HepG2 (cell line): ENCODE data around the gene SPPL3. TPM values are rescaled to one million over a fixed set of nuclear protein-coding genes. Genes with fewer than 3 reads are reported as not detected.

Experiments
- DR1 ChIP-seq: sonication (generic); formaldehyde crosslinking; IDR thresholded peaks from 2 replicates; pipeline ENCODE4 v1.8.0; 2021; ENCODE audit warnings: mild to moderate bottlenecking, missing genetic modification reagents, inconsistent platforms
- FOXP1 ChIP-seq, 2 experiments: fragments of 450-650 bp in 1 of 2; IDR thresholded peaks; 2 replicates each; pipeline ENCODE4 v1.6.1; 2017 to 2018; ENCODE audit warnings: antibody characterized with exemption in 1 of 2
- HHEX ChIP-seq: IDR thresholded peaks from 2 replicates; pipeline ENCODE4 v1.6.1; 2016; ENCODE audit warnings: control low read depth
- ISL2 ChIP-seq: sonication (generic); formaldehyde crosslinking; IDR thresholded peaks from 2 replicates; pipeline ENCODE4 v1.5.0; 2020; ENCODE audit warnings: missing genetic modification reagents
- KAT8 ChIP-seq: IDR thresholded peaks from 2 replicates; pipeline ENCODE4 v1.6.1; 2016; ENCODE audit warnings: missing genetic modification reagents, missing compliant biosample characterization
- MXI1 ChIP-seq: IDR thresholded peaks from 3 replicates; pipeline ENCODE4 v1.6.1; 2012; ENCODE audit warnings: low read depth, low read length, inconsistent platforms, borderline replicate concordance
- NFKBIZ ChIP-seq: IDR thresholded peaks from 2 replicates; pipeline ENCODE4 v1.6.1; 2018; ENCODE audit warnings: missing genetic modification reagents, missing compliant biosample characterization
- NRL ChIP-seq: sonication (generic); formaldehyde crosslinking; IDR thresholded peaks from 2 replicates; pipeline ENCODE4 v1.5.0; 2020; ENCODE audit warnings: missing genetic modification reagents, mild to moderate bottlenecking, moderate library complexity, borderline replicate concordance
- RBM22 ChIP-seq: fragments of 200-400 bp; formaldehyde crosslinking; optimal IDR thresholded peaks from 2 replicates; pipeline ENCODE3; 2017; ENCODE audit warnings: mild to moderate bottlenecking, low read length, moderate library complexity
- SP1 ChIP-seq, 2 experiments: fragments of 450-650 bp in 1 of 2; sonication (generic) in 1 of 2; formaldehyde crosslinking in 1 of 2; IDR thresholded peaks; 2 replicates each; pipeline versions ENCODE4 v1.4.0 to v1.6.1; 2016 to 2020; ENCODE audit warnings: missing genetic modification reagents in 1 of 2
- SP5 ChIP-seq: IDR thresholded peaks from 2 replicates; pipeline ENCODE4 v1.6.1; 2016; ENCODE audit warnings: low read depth, borderline replicate concordance
- TBX2 ChIP-seq: sonication (generic); formaldehyde crosslinking; IDR thresholded peaks from 2 replicates; pipeline ENCODE4 v1.5.0; 2020; ENCODE audit warnings: missing genetic modification reagents, mild to moderate bottlenecking, borderline replicate concordance
- ZFP82 ChIP-seq: sonication (generic); formaldehyde crosslinking; IDR thresholded peaks from 2 replicates; pipeline ENCODE4 v1.5.1; 2020; ENCODE audit warnings: mild to moderate bottlenecking, missing genetic modification reagents, borderline replicate concordance
- ZFX ChIP-seq: sonication (generic); formaldehyde crosslinking; IDR thresholded peaks from 2 replicates; pipeline ENCODE4 v1.4.0; 2020; ENCODE audit warnings: mild to moderate bottlenecking, low read depth, missing genetic modification reagents, moderate library complexity
- ZKSCAN5 ChIP-seq: sonication (generic); formaldehyde crosslinking; IDR thresholded peaks from 2 replicates; pipeline ENCODE4 v1.5.1; 2020; ENCODE audit warnings: mild to moderate bottlenecking, missing genetic modification reagents
- ZNF33B ChIP-seq: sonication (generic); formaldehyde crosslinking; IDR thresholded peaks from 2 replicates; pipeline ENCODE4 v1.5.1; 2020; ENCODE audit warnings: mild to moderate bottlenecking, missing genetic modification reagents
- ZNF607 ChIP-seq: sonication (generic); formaldehyde crosslinking; IDR thresholded peaks from 2 replicates; pipeline ENCODE4 v1.5.1; 2020; ENCODE audit warnings: missing genetic modification reagents, mild to moderate bottlenecking, borderline replicate concordance
- ZNF878 ChIP-seq: sonication (generic); formaldehyde crosslinking; IDR thresholded peaks from 2 replicates; pipeline ENCODE4 v1.8.1; 2023; ENCODE audit warnings: mild to moderate bottlenecking, missing genetic modification reagents, moderate library complexity
- polyA plus RNA-seq, 8 experiments: library from polyadenylated mRNA; depleted of rRNA in 3 of 8; stranded (reverse) in 7 of 8; unstranded in 1 of 8; fragments of >200 nt; fragmentation: Illumina TruSeq in 4 of 8; extraction: Trizol in 4 of 8; gene quantifications; 2 replicates each; pipeline versions ENCODE4 v1.2.1 to v1.2.3, GENCODE V29; 2011 to 2016; ENCODE audit warnings: low read depth in 4 of 8, missing spikeins in 1 of 8, mixed read lengths in 1 of 8; ENCODE audit not compliant: insufficient read depth in 1 of 8
- total RNA-seq, 5 experiments: library from RNA; depleted of rRNA; stranded (reverse); fragments of >200 nt; fragmentation: Illumina TruSeq; extraction: Trizol; gene quantifications; 2 replicates each; pipeline ENCODE4 v1.2.3, GENCODE V29; 2016; ENCODE audit warnings: low read depth in 1 of 5
- TF ChIP-seq, protein P1 (sequence below): sonication (generic); formaldehyde crosslinking; IDR thresholded peaks from 2 replicates; pipeline ENCODE4 v1.4.0; 2020; ENCODE audit warnings: missing genetic modification reagents
- TF ChIP-seq, protein P2 (sequence below): sonication (generic); formaldehyde crosslinking; IDR thresholded peaks from 2 replicates; pipeline ENCODE4 v1.5.0; 2020; ENCODE audit warnings: mild to moderate bottlenecking, missing genetic modification reagents
- TF ChIP-seq, protein P3 (sequence below): sonication (generic); formaldehyde crosslinking; IDR thresholded peaks from 2 replicates; pipeline ENCODE4 v1.9.0; 2021; ENCODE audit warnings: missing genetic modification reagents, mild to moderate bottlenecking, borderline replicate concordance
- TF ChIP-seq, protein P4 (sequence below): sonication (generic); formaldehyde crosslinking; IDR thresholded peaks from 2 replicates; pipeline ENCODE4 v1.4.0; 2020; ENCODE audit warnings: mild to moderate bottlenecking, missing genetic modification reagents
- TF ChIP-seq, protein P5 (sequence below): sonication (generic); formaldehyde crosslinking; IDR thresholded peaks from 2 replicates; pipeline ENCODE4 v1.5.0; 2020; ENCODE audit warnings: missing genetic modification reagents

The SPPL3 gene
- total and polyA plus RNA-seq, 2 of the 13 experiments (the other 11 are each of a cell fraction or from before 2014, with no cell fraction given): 8.9 to 9.1 TPM

DNA sequence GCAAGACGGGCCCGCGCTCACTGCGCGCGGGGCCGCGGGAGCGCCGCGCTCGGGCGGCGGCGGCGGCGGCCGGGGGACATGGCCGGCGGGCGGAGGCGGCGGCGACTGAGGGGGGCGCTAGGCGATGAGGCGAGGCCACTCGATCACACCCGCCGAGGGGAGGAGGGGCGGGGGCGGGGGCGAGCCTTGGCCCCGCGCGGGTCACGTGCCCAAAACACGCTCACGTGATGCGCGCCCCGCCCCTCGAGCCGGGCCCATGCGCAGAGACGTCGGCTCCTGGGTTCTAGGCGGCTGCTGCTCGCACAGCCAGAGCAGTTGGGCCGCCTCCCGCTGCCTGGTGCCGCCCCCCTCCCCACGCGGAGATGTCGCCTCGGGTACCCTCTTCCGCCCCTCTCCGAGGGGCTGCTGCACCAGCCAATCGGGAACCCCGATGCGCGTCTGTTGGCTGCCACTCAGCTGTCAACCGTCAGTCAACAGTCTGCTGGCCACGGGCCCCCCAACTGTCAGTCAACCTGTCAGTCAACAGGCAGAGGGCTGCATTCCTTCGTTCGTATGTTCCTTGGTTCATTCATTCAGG, at the start of gene SPPL3 (continued):
- TF ChIP-seq, protein P1, sequence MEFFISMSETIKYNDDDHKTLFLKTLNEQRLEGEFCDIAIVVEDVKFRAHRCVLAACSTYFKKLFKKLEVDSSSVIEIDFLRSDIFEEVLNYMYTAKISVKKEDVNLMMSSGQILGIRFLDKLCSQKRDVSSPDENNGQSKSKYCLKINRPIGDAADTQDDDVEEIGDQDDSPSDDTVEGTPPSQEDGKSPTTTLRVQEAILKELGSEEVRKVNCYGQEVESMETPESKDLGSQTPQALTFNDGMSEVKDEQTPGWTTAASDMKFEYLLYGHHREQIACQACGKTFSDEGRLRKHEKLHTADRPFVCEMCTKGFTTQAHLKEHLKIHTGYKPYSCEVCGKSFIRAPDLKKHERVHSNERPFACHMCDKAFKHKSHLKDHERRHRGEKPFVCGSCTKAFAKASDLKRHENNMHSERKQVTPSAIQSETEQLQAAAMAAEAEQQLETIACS (CRISPR knock-in tag): no peak
- TF ChIP-seq RBM22: no peak
- TF ChIP-seq NFKBIZ (CRISPR knock-in tag): 0 out of 2 replicates have a peak, but pooled peaks have one; percentile 17
- TF ChIP-seq, protein P2, sequence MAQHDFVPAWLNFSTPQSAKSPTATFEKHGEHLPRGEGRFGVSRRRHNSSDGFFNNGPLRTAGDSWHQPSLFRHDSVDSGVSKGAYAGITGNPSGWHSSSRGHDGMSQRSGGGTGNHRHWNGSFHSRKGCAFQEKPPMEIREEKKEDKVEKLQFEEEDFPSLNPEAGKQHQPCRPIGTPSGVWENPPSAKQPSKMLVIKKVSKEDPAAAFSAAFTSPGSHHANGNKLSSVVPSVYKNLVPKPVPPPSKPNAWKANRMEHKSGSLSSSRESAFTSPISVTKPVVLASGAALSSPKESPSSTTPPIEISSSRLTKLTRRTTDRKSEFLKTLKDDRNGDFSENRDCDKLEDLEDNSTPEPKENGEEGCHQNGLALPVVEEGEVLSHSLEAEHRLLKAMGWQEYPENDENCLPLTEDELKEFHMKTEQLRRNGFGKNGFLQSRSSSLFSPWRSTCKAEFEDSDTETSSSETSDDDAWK (CRISPR knock-in tag): no peak
- TF ChIP-seq, protein P3, sequence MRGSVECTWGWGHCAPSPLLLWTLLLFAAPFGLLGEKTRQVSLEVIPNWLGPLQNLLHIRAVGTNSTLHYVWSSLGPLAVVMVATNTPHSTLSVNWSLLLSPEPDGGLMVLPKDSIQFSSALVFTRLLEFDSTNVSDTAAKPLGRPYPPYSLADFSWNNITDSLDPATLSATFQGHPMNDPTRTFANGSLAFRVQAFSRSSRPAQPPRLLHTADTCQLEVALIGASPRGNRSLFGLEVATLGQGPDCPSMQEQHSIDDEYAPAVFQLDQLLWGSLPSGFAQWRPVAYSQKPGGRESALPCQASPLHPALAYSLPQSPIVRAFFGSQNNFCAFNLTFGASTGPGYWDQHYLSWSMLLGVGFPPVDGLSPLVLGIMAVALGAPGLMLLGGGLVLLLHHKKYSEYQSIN: no peak
- TF ChIP-seq, protein P4, sequence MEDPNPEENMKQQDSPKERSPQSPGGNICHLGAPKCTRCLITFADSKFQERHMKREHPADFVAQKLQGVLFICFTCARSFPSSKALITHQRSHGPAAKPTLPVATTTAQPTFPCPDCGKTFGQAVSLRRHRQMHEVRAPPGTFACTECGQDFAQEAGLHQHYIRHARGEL (CRISPR knock-in tag): no peak
- TF ChIP-seq ZNF878 (CRISPR knock-in tag): no peak
- TF ChIP-seq MXI1: peak; percentile 56; the same call in 1 of the 3 replicates
- peak; percentile 84 for TF ChIP-seq KAT8 (CRISPR knock-in tag)
- no peak for TF ChIP-seq ZKSCAN5 (CRISPR knock-in tag)
- peak; percentile 92 for TF ChIP-seq SP5 (CRISPR knock-in tag)
- TF ChIP-seq, protein P5, sequence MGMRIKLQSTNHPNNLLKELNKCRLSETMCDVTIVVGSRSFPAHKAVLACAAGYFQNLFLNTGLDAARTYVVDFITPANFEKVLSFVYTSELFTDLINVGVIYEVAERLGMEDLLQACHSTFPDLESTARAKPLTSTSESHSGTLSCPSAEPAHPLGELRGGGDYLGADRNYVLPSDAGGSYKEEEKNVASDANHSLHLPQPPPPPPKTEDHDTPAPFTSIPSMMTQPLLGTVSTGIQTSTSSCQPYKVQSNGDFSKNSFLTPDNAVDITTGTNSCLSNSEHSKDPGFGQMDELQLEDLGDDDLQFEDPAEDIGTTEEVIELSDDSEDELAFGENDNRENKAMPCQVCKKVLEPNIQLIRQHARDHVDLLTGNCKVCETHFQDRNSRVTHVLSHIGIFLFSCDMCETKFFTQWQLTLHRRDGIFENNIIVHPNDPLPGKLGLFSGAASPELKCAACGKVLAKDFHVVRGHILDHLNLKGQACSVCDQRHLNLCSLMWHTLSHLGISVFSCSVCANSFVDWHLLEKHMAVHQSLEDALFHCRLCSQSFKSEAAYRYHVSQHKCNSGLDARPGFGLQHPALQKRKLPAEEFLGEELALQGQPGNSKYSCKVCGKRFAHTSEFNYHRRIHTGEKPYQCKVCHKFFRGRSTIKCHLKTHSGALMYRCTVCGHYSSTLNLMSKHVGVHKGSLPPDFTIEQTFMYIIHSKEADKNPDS: no peak; the same call in 1 of the 2 replicates
- peak; percentile 31; the same call in 1 of the 2 replicates for TF ChIP-seq ZFX
- peak; percentile 55; the same call in 1 of the 2 replicates for TF ChIP-seq ISL2 (CRISPR knock-in tag)
- no peak for TF ChIP-seq FOXP1 (IDR thresholded peaks at IDR 0.05)
- no peak for TF ChIP-seq FOXP1 (CRISPR knock-in tag; IDR thresholded peaks at IDR 0.05)
- TF ChIP-seq DR1: no peak
- TF ChIP-seq ZNF33B (CRISPR knock-in tag): peak; percentile 28; the same call in 1 of the 2 replicates
- TF ChIP-seq ZFP82 (CRISPR knock-in tag): no peak
- TF ChIP-seq HHEX (CRISPR knock-in tag): no peak
- TF ChIP-seq TBX2 (CRISPR knock-in tag): no peak
- TF ChIP-seq NRL: peak; percentile 32; the same call in 1 of the 2 replicates
- TF ChIP-seq ZNF607 (CRISPR knock-in tag): peak; percentile 48; the same call in 1 of the 2 replicates
- no peak for TF ChIP-seq SP1 (IDR thresholded peaks at IDR 0.05)
- peak; percentile 93 for TF ChIP-seq SP1 (CRISPR knock-in tag; IDR thresholded peaks at IDR 0.05)
